PC-9 (cell line): ENCODE measurements around the gene IFNL1.

Experiments used
- EZH2 ChIP-seq: fragments of 200-600 bp; sonication (generic); IDR thresholded peaks from 2 replicates; pipeline ENCODE4 v1.8.0; 2017; ENCODE audit warnings: antibody characterized with exemption, low read depth
- TF ChIP-seq, protein P1 (sequence below): fragments of 200-600 bp; sonication (generic); conservative IDR thresholded peaks from 2 replicates; pipeline ENCODE4 v1.6.1; 2017; ENCODE audit warnings: mixed run types, antibody characterized with exemption, mild to moderate bottlenecking, moderate library complexity

DNA sequence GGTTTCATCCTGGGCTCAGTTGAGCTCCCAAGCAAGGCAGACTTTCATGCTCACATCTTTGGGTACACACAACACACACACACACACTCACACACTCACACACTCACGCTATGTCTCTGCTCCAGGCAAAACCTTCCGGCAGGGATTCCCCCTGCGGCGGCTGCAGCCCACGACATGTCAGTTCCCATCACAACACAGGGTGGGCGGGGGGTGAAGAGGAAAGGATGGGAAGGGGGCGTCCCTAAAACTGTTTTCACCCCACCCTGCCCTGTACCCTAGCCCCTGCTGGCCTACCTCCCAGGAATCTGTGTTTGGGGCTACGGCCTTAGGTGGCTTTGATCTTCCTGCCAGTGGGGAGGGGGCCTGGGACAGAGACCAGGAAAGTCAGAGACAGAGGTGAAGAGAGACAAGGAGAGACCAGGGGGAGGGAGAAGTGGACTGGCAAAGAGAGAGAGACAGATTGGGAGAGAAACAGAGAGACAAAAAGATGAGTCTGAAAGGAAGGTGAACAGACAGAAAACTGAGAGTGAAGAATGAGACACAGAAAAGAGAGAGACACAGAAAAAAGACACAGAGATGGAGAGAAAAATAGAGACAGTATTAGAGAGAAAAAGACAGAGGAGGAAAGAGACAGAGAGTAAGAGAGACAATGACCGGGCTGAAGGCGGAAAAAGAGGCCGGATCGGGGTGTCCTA is 20.6 kb downstream of the IFNL1 start:
- TF ChIP-seq, protein P1, sequence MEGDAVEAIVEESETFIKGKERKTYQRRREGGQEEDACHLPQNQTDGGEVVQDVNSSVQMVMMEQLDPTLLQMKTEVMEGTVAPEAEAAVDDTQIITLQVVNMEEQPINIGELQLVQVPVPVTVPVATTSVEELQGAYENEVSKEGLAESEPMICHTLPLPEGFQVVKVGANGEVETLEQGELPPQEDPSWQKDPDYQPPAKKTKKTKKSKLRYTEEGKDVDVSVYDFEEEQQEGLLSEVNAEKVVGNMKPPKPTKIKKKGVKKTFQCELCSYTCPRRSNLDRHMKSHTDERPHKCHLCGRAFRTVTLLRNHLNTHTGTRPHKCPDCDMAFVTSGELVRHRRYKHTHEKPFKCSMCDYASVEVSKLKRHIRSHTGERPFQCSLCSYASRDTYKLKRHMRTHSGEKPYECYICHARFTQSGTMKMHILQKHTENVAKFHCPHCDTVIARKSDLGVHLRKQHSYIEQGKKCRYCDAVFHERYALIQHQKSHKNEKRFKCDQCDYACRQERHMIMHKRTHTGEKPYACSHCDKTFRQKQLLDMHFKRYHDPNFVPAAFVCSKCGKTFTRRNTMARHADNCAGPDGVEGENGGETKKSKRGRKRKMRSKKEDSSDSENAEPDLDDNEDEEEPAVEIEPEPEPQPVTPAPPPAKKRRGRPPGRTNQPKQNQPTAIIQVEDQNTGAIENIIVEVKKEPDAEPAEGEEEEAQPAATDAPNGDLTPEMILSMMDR = no peak
- no peak for TF ChIP-seq EZH2
